HEK293 (cell line): Measurements from ENCODE around the gene PARS2.

Source experiments
- CTCF ChIA-PET: fragments of 350-600 bp; formaldehyde crosslinking; extraction: SDS; loops from one replicate; lab custom pipeline; 2021; ENCODE audit warnings: antibody characterized with exemption; lab: Yijun Ruan, JAX
- POLR2A ChIA-PET: fragments of 300-600 bp; formaldehyde crosslinking; extraction: SDS; loops from one replicate; lab custom pipeline; 2020; ENCODE audit warnings: antibody characterized with exemption, inconsistent platforms; lab: Yijun Ruan, JAX
- H3K27ac ChIP-seq: fragments of 200-500 bp; sonication (Bioruptor generic); 2 replicates; pipeline ENCODE4 v1.5.1; 2014; ENCODE audit warnings: low read depth, low read length, control low read depth, inconsistent platforms; ENCODE audit errors: extremely low read depth
- H3K36me3 ChIP-seq, 2 experiments: fragments of 200-500 bp in 1 of 2; sonication (Bioruptor generic) in 1 of 2; 1 replicate in 1 of 2; 2 replicates in 1 of 2; pipeline ENCODE4 v1.5.1; 2014 to 2017; ENCODE audit warnings: inconsistent platforms in 2 of 2, low read length in 2 of 2; ENCODE audit not compliant: control insufficient read depth in 2 of 2, insufficient read depth in 1 of 2
- H3K4me1 ChIP-seq: fragments of 200-500 bp; sonication (Bioruptor generic); 2 replicates; pipeline ENCODE4 v1.5.1; 2014; ENCODE audit warnings: mild to moderate bottlenecking, low read length, inconsistent platforms; ENCODE audit not compliant: control insufficient read depth, insufficient read depth
- H3K4me3 ChIP-seq: 2 replicates; pipeline ENCODE4 v1.5.1; 2011; ENCODE audit warnings: low read depth, mild to moderate bottlenecking, control low read depth, low read length, moderate library complexity
- H3K9me3 ChIP-seq: fragments of 200-500 bp; sonication (Bioruptor generic); 2 replicates; pipeline ENCODE4 v1.5.1; 2014; ENCODE audit warnings: low read depth, low read length, inconsistent platforms; ENCODE audit not compliant: control insufficient read depth, insufficient read depth
- BCL11A ChIP-seq: fragments of 450-650 bp; formaldehyde crosslinking; IDR thresholded peaks from 2 replicates; pipeline ENCODE4 v1.5.1; 2016; ENCODE audit warnings: low read depth, missing biosample characterization, missing genetic modification characterization
- GLI2 ChIP-seq: fragments of 450-650 bp; formaldehyde crosslinking; IDR thresholded peaks from 2 replicates; pipeline ENCODE4; 2017; ENCODE audit warnings: missing biosample characterization, missing genetic modification characterization, low read depth, borderline replicate concordance
- HOXC10 ChIP-seq: sonication (generic); formaldehyde crosslinking; IDR thresholded peaks from 2 replicates; pipeline ENCODE4 v1.8.1; 2023; ENCODE audit warnings: mild to moderate bottlenecking, missing genetic modification reagents
- KLF7 ChIP-seq: fragments of 450-650 bp; formaldehyde crosslinking; IDR thresholded peaks from 2 replicates; pipeline ENCODE4 v1.5.1; 2016; ENCODE audit warnings: missing biosample characterization, missing genetic modification characterization, borderline replicate concordance
- KLF9 ChIP-seq: fragments of 450-650 bp; formaldehyde crosslinking; IDR thresholded peaks from 2 replicates; pipeline ENCODE4 v1.5.1; 2016; ENCODE audit warnings: missing biosample characterization, missing genetic modification characterization, low read depth
- OSR2 ChIP-seq: fragments of 450-650 bp; formaldehyde crosslinking; IDR thresholded peaks from 2 replicates; pipeline ENCODE4 v1.5.1; 2016; ENCODE audit warnings: missing biosample characterization, missing genetic modification characterization
- ZFHX2 ChIP-seq: fragments of 450-650 bp; formaldehyde crosslinking; conservative IDR thresholded peaks from 2 replicates; pipeline ENCODE4 v1.5.1; 2016; ENCODE audit warnings: missing biosample characterization, missing genetic modification characterization
- ZNF211 ChIP-seq: fragments of 450-650 bp; formaldehyde crosslinking; IDR thresholded peaks from 2 replicates; pipeline ENCODE4 v1.5.1; 2016; ENCODE audit warnings: low read depth, missing biosample characterization, missing genetic modification characterization
- ZNF23 ChIP-seq: fragments of 450-650 bp; formaldehyde crosslinking; IDR thresholded peaks from 2 replicates; pipeline ENCODE4 v1.5.1; 2016; ENCODE audit warnings: missing biosample characterization, missing genetic modification characterization, borderline replicate concordance
- ZNF274 ChIP-seq, 2 experiments: fragments of 200-500 bp in 1 of 2; fragments of 450-650 bp in 1 of 2; sonication (Bioruptor generic) in 1 of 2; formaldehyde crosslinking in 1 of 2; IDR thresholded peaks; 2 replicates each; pipeline versions ENCODE4 v1.5.1 to v1.6.1; 2014 to 2016; ENCODE audit warnings: borderline replicate concordance in 1 of 2, inconsistent platforms in 1 of 2, low read length in 1 of 2, missing biosample characterization in 1 of 2, missing genetic modification characterization in 1 of 2
- ZNF311 ChIP-seq: fragments of 450-650 bp; formaldehyde crosslinking; IDR thresholded peaks from 2 replicates; pipeline ENCODE4 v1.5.1; 2017; ENCODE audit warnings: missing biosample characterization, missing genetic modification characterization, borderline replicate concordance
- ZNF555 ChIP-seq: fragments of 450-650 bp; formaldehyde crosslinking; conservative IDR thresholded peaks from 2 replicates; pipeline ENCODE4 v1.5.1; 2017; ENCODE audit warnings: missing biosample characterization, mild to moderate bottlenecking, missing genetic modification characterization, inconsistent platforms
- ZNF792 ChIP-seq: fragments of 450-650 bp; formaldehyde crosslinking; IDR thresholded peaks from 2 replicates; pipeline ENCODE4 v1.5.1; 2016; ENCODE audit warnings: missing biosample characterization, missing genetic modification characterization
- ZNF843 ChIP-seq: fragments of 450-650 bp; formaldehyde crosslinking; IDR thresholded peaks from 2 replicates; pipeline ENCODE4 v1.5.1; 2016; ENCODE audit warnings: missing biosample characterization, missing genetic modification characterization
- ZSCAN16 ChIP-seq: fragments of 450-650 bp; formaldehyde crosslinking; IDR thresholded peaks from 2 replicates; pipeline ENCODE4 v1.5.1; 2016; ENCODE audit warnings: missing biosample characterization, missing genetic modification characterization
- TF ChIP-seq, protein P1 (sequence below): fragments of 450-650 bp; formaldehyde crosslinking; IDR thresholded peaks from 2 replicates; pipeline ENCODE4 v1.5.1; 2016; ENCODE audit warnings: missing biosample characterization, missing genetic modification characterization
- TF ChIP-seq, protein P2 (sequence below): fragments of 450-650 bp; formaldehyde crosslinking; IDR thresholded peaks from 2 replicates; pipeline ENCODE4 v1.5.1; 2016; ENCODE audit warnings: missing biosample characterization, missing genetic modification characterization
- TF ChIP-seq, protein P3 (sequence below): fragments of 450-650 bp; formaldehyde crosslinking; IDR thresholded peaks from 2 replicates; pipeline ENCODE4 v1.5.1; 2016; ENCODE audit warnings: missing biosample characterization, missing genetic modification characterization
- TF ChIP-seq, protein P4 (sequence below): fragments of 450-650 bp; formaldehyde crosslinking; IDR thresholded peaks from 2 replicates; pipeline ENCODE4 v1.5.1; 2016; ENCODE audit warnings: missing biosample characterization, missing genetic modification characterization, low read depth
- TF ChIP-seq, protein P5 (sequence below): fragments of 450-650 bp; formaldehyde crosslinking; IDR thresholded peaks from 2 replicates; pipeline ENCODE4; 2016; ENCODE audit warnings: missing biosample characterization, missing genetic modification characterization

Gene PARS2

DNA sequence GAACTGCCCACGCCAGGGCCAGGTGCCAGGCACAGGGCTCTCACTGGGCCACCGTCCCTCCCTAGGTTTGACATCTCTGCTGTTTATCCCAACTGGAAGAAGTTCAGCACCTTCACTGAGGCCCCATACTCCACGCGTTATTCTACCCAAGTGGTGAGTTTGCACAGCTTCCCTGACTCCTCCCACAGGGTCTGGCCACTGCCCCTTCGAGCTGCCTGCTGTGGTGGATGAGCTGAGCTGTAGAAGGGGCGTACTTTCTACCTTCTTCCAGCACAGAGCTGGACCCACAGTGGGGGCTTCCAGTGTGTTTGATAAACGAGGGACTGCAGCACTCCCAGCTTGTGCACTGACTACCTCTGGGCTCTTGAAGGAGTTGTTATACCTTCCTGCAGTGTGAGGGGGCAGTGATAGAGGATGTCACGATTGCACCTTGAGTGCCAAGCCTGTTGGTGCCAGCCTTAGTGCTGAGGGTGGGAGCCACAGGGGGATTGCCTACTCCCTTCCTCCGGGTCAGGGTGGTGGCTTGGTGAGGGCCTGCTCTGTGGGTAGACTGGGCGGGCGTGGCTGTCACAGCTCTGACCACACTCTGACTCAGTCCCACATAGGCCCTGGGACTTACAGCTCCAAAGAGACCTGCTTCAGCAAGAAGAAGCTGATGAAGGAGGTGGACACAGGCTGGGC, 42.7 kb upstream of the PARS2 start (continued):
- TF ChIP-seq, protein P1, sequence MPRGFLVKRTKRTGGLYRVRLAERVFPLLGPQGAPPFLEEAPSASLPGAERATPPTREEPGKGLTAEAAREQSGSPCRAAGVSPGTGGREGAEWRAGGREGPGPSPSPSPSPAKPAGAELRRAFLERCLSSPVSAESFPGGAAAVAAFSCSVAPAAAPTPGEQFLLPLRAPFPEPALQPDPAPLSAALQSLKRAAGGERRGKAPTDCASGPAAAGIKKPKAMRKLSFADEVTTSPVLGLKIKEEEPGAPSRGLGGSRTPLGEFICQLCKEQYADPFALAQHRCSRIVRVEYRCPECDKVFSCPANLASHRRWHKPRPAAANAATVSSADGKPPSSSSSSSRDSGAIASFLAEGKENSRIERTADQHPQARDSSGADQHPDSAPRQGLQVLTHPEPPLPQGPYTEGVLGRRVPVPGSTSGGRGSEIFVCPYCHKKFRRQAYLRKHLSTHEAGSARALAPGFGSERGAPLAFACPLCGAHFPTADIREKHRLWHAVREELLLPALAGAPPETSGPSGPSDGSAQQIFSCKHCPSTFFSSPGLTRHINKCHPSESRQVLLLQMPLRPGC (tag by site-specific recombination) = no peak
- TF ChIP-seq ZSCAN16 (tag by site-specific recombination) (no peak), OSR2 (tag by site-specific recombination) (no peak), ZNF843 (tag by site-specific recombination) (no peak), ZNF274 (IDR thresholded peaks at IDR 0.05; ENCODE audit: low read length) (no peak), ZNF274 (tag by site-specific recombination; IDR thresholded peaks at IDR 0.05; ENCODE audit: borderline replicate concordance) (no peak)

DNA sequence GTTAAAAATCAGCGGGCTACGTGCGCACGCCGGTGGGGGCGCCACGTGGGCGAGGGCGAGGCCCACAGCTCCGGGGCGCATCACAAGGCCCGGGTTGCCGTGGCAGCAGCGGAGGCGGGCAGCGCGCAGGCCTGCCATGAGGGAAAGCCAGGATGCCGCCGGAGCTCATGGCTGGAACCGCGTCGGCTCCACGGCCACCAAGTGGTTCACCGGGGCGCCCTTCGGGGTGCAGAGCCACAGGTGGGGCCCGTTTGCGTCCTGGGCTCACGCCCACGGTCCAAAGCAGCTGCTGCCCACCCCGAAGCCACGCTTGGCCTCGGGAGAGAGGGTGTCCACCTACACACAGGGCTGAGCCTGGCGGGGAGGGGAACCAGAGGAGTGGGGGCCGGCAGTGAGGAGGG, 41.7 kb upstream of the PARS2 start:
- Histone ChIP-seq H3K4me3 (no peak overlapping the region), H3K9me3 (no peaks in the 10 kb centered on the region), H3K36me3 (no peaks in the 10 kb centered on the region), H3K4me1 (no peaks in the 10 kb centered on the region), H3K27ac (no peak overlapping the region)
- POLR2A ChIA-PET = interaction anchor here (0.6 kb wide), 1 partner anchor 372 kb away, joined by 4 read pairs; no protein-coding TSS in a partner anchor
- TF ChIP-seq HOXC10 (CRISPR knock-in tag) (no peak), KLF9 (tag by site-specific recombination) (no peak), ZNF555 (tag by site-specific recombination) (no peak), KLF7 (tag by site-specific recombination) (no peak), BCL11A (tag by site-specific recombination) (no peak), ZFHX2 (peak; percentile 52; the same call in 1 of the 2 replicates)
- TF ChIP-seq, protein P2, sequence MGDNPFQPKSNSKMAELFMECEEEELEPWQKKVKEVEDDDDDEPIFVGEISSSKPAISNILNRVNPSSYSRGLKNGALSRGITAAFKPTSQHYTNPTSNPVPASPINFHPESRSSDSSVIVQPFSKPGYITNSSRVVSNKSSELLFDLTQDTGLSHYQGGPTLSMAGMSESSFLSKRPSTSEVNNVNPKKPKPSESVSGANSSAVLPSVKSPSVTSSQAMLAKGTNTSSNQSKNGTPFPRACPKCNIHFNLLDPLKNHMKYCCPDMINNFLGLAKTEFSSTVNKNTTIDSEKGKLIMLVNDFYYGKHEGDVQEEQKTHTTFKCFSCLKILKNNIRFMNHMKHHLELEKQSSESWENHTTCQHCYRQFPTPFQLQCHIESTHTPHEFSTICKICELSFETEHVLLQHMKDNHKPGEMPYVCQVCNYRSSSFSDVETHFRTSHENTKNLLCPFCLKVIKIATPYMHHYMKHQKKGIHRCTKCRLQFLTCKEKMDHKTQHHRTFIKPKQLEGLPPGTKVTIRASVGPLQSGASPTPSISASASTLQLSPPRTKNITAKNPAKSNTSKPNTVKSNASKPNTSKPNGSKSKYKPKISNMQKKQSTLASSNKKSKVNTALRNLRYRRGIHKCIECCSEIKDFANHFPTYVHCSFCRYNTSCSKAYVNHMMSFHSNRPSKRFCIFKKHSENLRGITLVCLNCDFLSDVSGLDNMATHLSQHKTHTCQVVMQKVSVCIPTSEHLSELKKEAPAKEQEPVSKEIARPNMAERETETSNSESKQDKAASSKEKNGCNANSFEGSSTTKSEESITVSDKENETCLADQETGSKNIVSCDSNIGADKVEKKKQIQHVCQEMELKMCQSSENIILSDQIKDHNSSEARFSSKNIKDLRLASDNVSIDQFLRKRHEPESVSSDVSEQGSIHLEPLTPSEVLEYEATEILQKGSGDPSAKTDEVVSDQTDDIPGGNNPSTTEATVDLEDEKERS (tag by site-specific recombination) = no peak
- TF ChIP-seq, protein P3, sequence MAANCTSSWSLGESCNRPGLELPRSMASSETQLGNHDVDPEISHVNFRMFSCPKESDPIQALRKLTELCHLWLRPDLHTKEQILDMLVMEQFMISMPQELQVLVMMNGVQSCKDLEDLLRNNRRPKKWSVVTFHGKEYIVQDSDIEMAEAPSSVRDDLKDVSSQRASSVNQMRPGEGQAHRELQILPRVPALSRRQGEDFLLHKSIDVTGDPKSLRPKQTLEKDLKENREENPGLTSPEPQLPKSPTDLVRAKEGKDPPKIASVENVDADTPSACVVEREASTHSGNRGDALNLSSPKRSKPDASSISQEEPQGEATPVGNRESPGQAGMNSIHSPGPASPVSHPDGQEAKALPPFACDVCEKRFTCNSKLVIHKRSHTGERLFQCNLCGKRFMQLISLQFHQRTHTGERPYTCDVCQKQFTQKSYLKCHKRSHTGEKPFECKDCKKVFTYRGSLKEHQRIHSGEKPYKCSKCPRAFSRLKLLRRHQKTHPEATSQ = no peak
- CTCF ChIA-PET = interaction anchor here (2.9 kb wide), 1 partner anchor 14 kb away, joined by 7 read pairs; no protein-coding TSS in a partner anchor

DNA sequence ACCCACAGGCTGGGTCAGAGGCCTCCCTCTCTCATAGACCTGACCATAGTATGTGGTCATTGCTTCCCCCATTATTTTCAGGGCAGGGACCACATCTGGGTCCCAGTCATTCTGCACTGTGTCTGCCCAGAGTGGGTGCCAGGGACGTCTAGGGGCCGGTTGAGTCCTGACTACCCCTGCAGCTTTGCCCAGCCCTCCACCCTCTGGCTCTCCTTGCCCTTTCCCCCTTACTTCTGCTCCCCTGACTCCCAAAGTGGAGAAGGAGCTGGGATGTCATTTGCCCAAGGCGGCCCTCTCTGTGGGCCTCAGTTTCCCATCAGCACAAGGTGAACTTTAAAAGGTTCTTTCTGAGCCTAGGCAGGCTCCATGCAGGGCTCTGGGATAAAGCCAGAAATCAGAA, 41.1 kb upstream of the PARS2 start:
- Histone ChIP-seq H3K36me3 (no peaks in the 10 kb centered on the region), H3K4me3 (no peak overlapping the region), H3K9me3 (no peaks in the 10 kb centered on the region), H3K27ac (no peak overlapping the region), H3K4me1 (no peaks in the 10 kb centered on the region)
- ChIA-PET POLR2A (interaction anchor here (0.6 kb wide), 1 partner anchor 372 kb away, joined by 4 read pairs; no protein-coding TSS in a partner anchor), CTCF (interaction anchor here (2.9 kb wide), 1 partner anchor 14 kb away, joined by 7 read pairs; no protein-coding TSS in a partner anchor)
- TF ChIP-seq ZNF792 (no peak), ZNF23 (tag by site-specific recombination) (no peak), ZNF311 (tag by site-specific recombination) (no peak), ZNF211 (tag by site-specific recombination) (no peak), GLI2 (tag by site-specific recombination) (no peak)
- TF ChIP-seq, protein P4, sequence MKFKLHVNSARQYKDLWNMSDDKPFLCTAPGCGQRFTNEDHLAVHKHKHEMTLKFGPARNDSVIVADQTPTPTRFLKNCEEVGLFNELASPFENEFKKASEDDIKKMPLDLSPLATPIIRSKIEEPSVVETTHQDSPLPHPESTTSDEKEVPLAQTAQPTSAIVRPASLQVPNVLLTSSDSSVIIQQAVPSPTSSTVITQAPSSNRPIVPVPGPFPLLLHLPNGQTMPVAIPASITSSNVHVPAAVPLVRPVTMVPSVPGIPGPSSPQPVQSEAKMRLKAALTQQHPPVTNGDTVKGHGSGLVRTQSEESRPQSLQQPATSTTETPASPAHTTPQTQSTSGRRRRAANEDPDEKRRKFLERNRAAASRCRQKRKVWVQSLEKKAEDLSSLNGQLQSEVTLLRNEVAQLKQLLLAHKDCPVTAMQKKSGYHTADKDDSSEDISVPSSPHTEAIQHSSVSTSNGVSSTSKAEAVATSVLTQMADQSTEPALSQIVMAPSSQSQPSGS (tag by site-specific recombination) = no peak
- TF ChIP-seq, protein P5, sequence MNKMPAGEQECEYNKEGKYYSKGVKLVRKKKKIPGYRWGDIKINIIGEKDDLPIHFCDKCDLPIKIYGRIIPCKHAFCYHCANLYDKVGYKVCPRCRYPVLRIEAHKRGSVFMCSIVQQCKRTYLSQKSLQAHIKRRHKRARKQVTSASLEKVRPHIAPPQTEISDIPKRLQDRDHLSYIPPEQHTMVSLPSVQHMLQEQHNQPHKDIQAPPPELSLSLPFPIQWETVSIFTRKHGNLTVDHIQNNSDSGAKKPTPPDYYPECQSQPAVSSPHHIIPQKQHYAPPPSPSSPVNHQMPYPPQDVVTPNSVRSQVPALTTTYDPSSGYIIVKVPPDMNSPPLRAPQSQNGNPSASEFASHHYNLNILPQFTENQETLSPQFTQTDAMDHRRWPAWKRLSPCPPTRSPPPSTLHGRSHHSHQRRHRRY (tag by site-specific recombination) = no peak
